Right hindlimb (tissue), 1 donor: ENCODE measurements around the gene STAC3.
"Not testable (repeated sequence)": the region's sequence is repeated elsewhere in the genome, so short reads cannot be mapped to it uniquely, and the experiment has no call there.

Experiments
- DNase-seq: peaks from one replicate; pipeline ENCODE4 v3.0.0-alpha.2; 2018

Gene STAC3

GRCh38 chr12:57250956-57251355, at the start of gene STAC3:
Gene STAC3, minus strand, starts transcription at chr12:57251187. Its CDS starts 1,551 bp downstream, at chr12:57249636.
- DNase-seq: peak; percentile 62

- DNase-seq: no peak
Observed at GRCh38 chr12:57299514-57300016, 48.6 kb upstream of the STAC3 start.

GRCh38 chr12:57296291-57296690, 45.3 kb upstream of the STAC3 start:
- no peak for DNase-seq

GRCh38 chr12:57282073-57282472, 31.1 kb upstream of the STAC3 start:
- not testable (repeated sequence) for DNase-seq

- DNase-seq: no peak
Observed at GRCh38 chr12:57280211-57281062, 29.4 kb upstream of the STAC3 start.

GRCh38 chr12:57278465-57279381, 27.7 kb upstream of the STAC3 start:
- DNase-seq: no peak

- no peak for DNase-seq
Observed at GRCh38 chr12:57276935-57277563, 26.1 kb upstream of the STAC3 start.

- not testable (repeated sequence) for DNase-seq
Observed at GRCh38 chr12:57276233-57276632, 25.2 kb upstream of the STAC3 start.

GRCh38 chr12:57273516-57273915, 22.5 kb upstream of the STAC3 start:
- no peak for DNase-seq

- DNase-seq: peak; percentile 48
Observed at GRCh38 chr12:57272337-57273151, 21.6 kb upstream of the STAC3 start.

GRCh38 chr12:57270966-57271470, 20.0 kb upstream of the STAC3 start:
- no peak for DNase-seq

GRCh38 chr12:57268264-57268663, 17.3 kb upstream of the STAC3 start:
- no peak for DNase-seq

- no peak for DNase-seq
Observed at GRCh38 chr12:57266681-57267080, 15.7 kb upstream of the STAC3 start.

GRCh38 chr12:57263096-57263495, 12.1 kb upstream of the STAC3 start:
- DNase-seq: no peak

- no peak for DNase-seq
Observed at GRCh38 chr12:57262126-57262822, 11.3 kb upstream of the STAC3 start.

GRCh38 chr12:57261428-57261865, 10.5 kb upstream of the STAC3 start:
- no peak for DNase-seq

- no peak for DNase-seq
Observed at GRCh38 chr12:57260366-57260765, 9.4 kb upstream of the STAC3 start.

GRCh38 chr12:57258977-57259970, 8.3 kb upstream of the STAC3 start:
- DNase-seq: no peak

- DNase-seq: no peak
Observed at GRCh38 chr12:57255916-57256315, 4.9 kb upstream of the STAC3 start.
